SJCRH30 (cell line): ENCODE measurements around the gene DHRS7. TPM values are rescaled to one million over a fixed set of nuclear protein-coding genes. Genes with fewer than 3 reads are reported as not detected.

ENCODE experiments used
- DNase-seq, 2 experiments: peaks; one replicate each; pipeline ENCODE4 v3.0.0-alpha.2; 2015 to 2020
- H3K27ac ChIP-seq: fragments of 250-450 bp; sonication (Bioruptor Pico); 2 replicates; pipeline ENCODE4 v1.5.1; 2020; ENCODE audit warnings: mild to moderate bottlenecking, moderate library complexity
- H3K27me3 ChIP-seq: fragments of 250-450 bp; sonication (Bioruptor Pico); 2 replicates; pipeline ENCODE4 v1.5.1; 2020; ENCODE audit warnings: mild to moderate bottlenecking, moderate library complexity
- H3K36me3 ChIP-seq: fragments of 250-450 bp; sonication (Bioruptor Pico); 2 replicates; pipeline ENCODE4 v1.5.1; 2020; ENCODE audit warnings: mild to moderate bottlenecking, moderate library complexity
- H3K4me1 ChIP-seq: fragments of 250-450 bp; sonication (Bioruptor Pico); 2 replicates; pipeline ENCODE4 v1.5.1; 2020; ENCODE audit warnings: mild to moderate bottlenecking, moderate library complexity
- H3K4me3 ChIP-seq: fragments of 250-450 bp; sonication (Bioruptor Pico); 2 replicates; pipeline ENCODE4 v1.5.1; 2020; ENCODE audit warnings: mild to moderate bottlenecking, moderate library complexity
- H3K9me3 ChIP-seq: fragments of 250-450 bp; sonication (Bioruptor Pico); replicated peaks from 2 replicates; pipeline ENCODE4 v1.5.1; 2020; ENCODE audit warnings: mild to moderate bottlenecking, moderate library complexity
- total RNA-seq: library from RNA; depleted of rRNA; stranded (reverse); fragments of >200 nt; shearing (Covaris generic); gene quantifications from 2 replicates; pipeline ENCODE4 v1.2.3, GENCODE V29; 2014

DHRS7 gene
- total RNA-seq, 1 experiment from 2014 or later, result 24.8 TPM

- no peaks in the 10 kb centered on the region for H3K27me3 ChIP-seq
- no peak overlapping the region for H3K27ac ChIP-seq
- H3K4me1 ChIP-seq, result no peaks in the 10 kb centered on the region
- no peaks in the 10 kb centered on the region for H3K9me3 ChIP-seq
- no peak overlapping the region for H3K4me3 ChIP-seq
- H3K36me3 ChIP-seq, result no peaks in the 10 kb centered on the region
- DNase-seq, result no peak
Observed at GRCh38 chr14:60174352-60175254, 9.4 kb upstream of the DHRS7 start.

GRCh38 chr14:60171690-60172089 lies 6.5 kb upstream of the DHRS7 start:
- no peaks in the 10 kb centered on the region for H3K27me3 ChIP-seq
- no peak overlapping the region for H3K4me3 ChIP-seq
- no peak overlapping the region for H3K27ac ChIP-seq
- H3K36me3 ChIP-seq, result no peaks in the 10 kb centered on the region
- no peaks in the 10 kb centered on the region for H3K4me1 ChIP-seq
- no peak for DNase-seq
- H3K9me3 ChIP-seq, result no peaks in the 10 kb centered on the region

- Histone ChIP-seq H3K36me3 (no peaks in the 10 kb centered on the region), H3K9me3 (no peaks in the 10 kb centered on the region), H3K27ac (no peak overlapping the region), H3K4me1 (no peaks in the 10 kb centered on the region), H3K27me3 (no peaks in the 10 kb centered on the region), H3K4me3 (no peak overlapping the region)
- DNase-seq, result no peak
Observed at GRCh38 chr14:60170948-60171347, 5.8 kb upstream of the DHRS7 start.

- no peaks in the 10 kb centered on the region for H3K27me3 ChIP-seq
- no peak for DNase-seq
- no peaks in the 10 kb centered on the region for H3K4me1 ChIP-seq
- no peak overlapping the region for H3K27ac ChIP-seq
- no peak overlapping the region for H3K4me3 ChIP-seq
- no peaks in the 10 kb centered on the region for H3K9me3 ChIP-seq
- H3K36me3 ChIP-seq, result no peaks in the 10 kb centered on the region
Observed at GRCh38 chr14:60169722-60170121, 4.5 kb upstream of the DHRS7 start.

GRCh38 chr14:60166142-60166541 lies 944 bp upstream of the DHRS7 start:
- DNase-seq, result no peak
- peak overlapping the region; percentile 81; the same call in 1 of the 2 replicates for H3K4me3 ChIP-seq
- no peak overlapping the region for H3K27ac ChIP-seq
- H3K36me3 ChIP-seq, result no peaks in the 10 kb centered on the region
- H3K9me3 ChIP-seq, result no peaks in the 10 kb centered on the region
- no peaks in the 10 kb centered on the region for H3K4me1 ChIP-seq
- no peaks in the 10 kb centered on the region for H3K27me3 ChIP-seq

GRCh38 chr14:60165547-60165876 lies 314 bp upstream of the DHRS7 start:
- no peaks in the 10 kb centered on the region for H3K27me3 ChIP-seq
- no peaks in the 10 kb centered on the region for H3K4me1 ChIP-seq
- H3K9me3 ChIP-seq, result no peaks in the 10 kb centered on the region
- DNase-seq, result no peak
- no peaks in the 10 kb centered on the region for H3K36me3 ChIP-seq
- H3K27ac ChIP-seq, result peak overlapping the region; percentile 68
- H3K4me3 ChIP-seq, result peak overlapping the region; percentile 81

- Histone ChIP-seq H3K36me3 (no peaks in the 10 kb centered on the region), H3K27ac (peak overlapping the region; percentile 68; the same call in 1 of the 2 replicates), H3K4me1 (no peaks in the 10 kb centered on the region), H3K9me3 (no peaks in the 10 kb centered on the region), H3K4me3 (peak overlapping the region; percentile 81), H3K27me3 (no peaks in the 10 kb centered on the region)
- DNase-seq, result no peak
Observed at GRCh38 chr14:60164404-60164711, 840 bp downstream of the DHRS7 start.

GRCh38 chr14:60163693-60164092 lies 1.5 kb downstream of the DHRS7 start:
- peak in 1 of 2 experiments; percentile 11 for DNase-seq
- no peak overlapping the region for H3K27ac ChIP-seq
- H3K36me3 ChIP-seq, result no peaks in the 10 kb centered on the region
- peak overlapping the region; percentile 81 for H3K4me3 ChIP-seq
- no peaks in the 10 kb centered on the region for H3K4me1 ChIP-seq
- H3K27me3 ChIP-seq, result no peaks in the 10 kb centered on the region
- H3K9me3 ChIP-seq, result no peaks in the 10 kb centered on the region

GRCh38 chr14:60161196-60162107 lies 3.7 kb downstream of the DHRS7 start:
- DNase-seq, result peak in 1 of 2 experiments; percentile 32
- Histone ChIP-seq H3K36me3 (no peaks in the 10 kb centered on the region), H3K4me1 (no peaks in the 10 kb centered on the region), H3K27me3 (no peaks in the 10 kb centered on the region), H3K27ac (no peak overlapping the region), H3K4me3 (no peak overlapping the region), H3K9me3 (no peaks in the 10 kb centered on the region)

- H3K4me1 ChIP-seq, result no peaks in the 10 kb centered on the region
- H3K27ac ChIP-seq, result no peak overlapping the region
- 0 out of 2 replicates have a peak, but pooled peaks cover under 1% of the 10 kb centered on the region for H3K36me3 ChIP-seq
- H3K27me3 ChIP-seq, result no peaks in the 10 kb centered on the region
- H3K9me3 ChIP-seq, result no peaks in the 10 kb centered on the region
- no peak overlapping the region for H3K4me3 ChIP-seq
- DNase-seq, result no peak
Observed at GRCh38 chr14:60160422-60160821, 4.8 kb downstream of the DHRS7 start.

- Histone ChIP-seq H3K36me3 (peaks cover 16% of the 10 kb centered on the region), H3K4me3 (no peak overlapping the region), H3K27me3 (no peaks in the 10 kb centered on the region), H3K9me3 (no peaks in the 10 kb centered on the region), H3K4me1 (peaks cover 7% of the 10 kb centered on the region; the same call in 1 of the 2 replicates), H3K27ac (no peak overlapping the region)
- no peak for DNase-seq
Observed at GRCh38 chr14:60154671-60155070, 10.5 kb downstream of the DHRS7 start.

GRCh38 chr14:60153991-60154390 lies 11.2 kb downstream of the DHRS7 start:
- DNase-seq, result no peak
- Histone ChIP-seq H3K27me3 (no peaks in the 10 kb centered on the region), H3K4me1 (peaks cover 7% of the 10 kb centered on the region; the same call in 1 of the 2 replicates), H3K27ac (no peak overlapping the region), H3K36me3 (peaks cover 16% of the 10 kb centered on the region), H3K4me3 (no peak overlapping the region), H3K9me3 (no peaks in the 10 kb centered on the region)

GRCh38 chr14:60151715-60152114 lies 13.5 kb downstream of the DHRS7 start:
- Histone ChIP-seq H3K9me3 (no peaks in the 10 kb centered on the region), H3K4me1 (peaks cover 7% of the 10 kb centered on the region; the same call in 1 of the 2 replicates), H3K4me3 (no peak overlapping the region), H3K27ac (no peak overlapping the region), H3K27me3 (no peaks in the 10 kb centered on the region), H3K36me3 (peaks cover 17% of the 10 kb centered on the region)
- DNase-seq, result peak; percentile 25 to 29

- Histone ChIP-seq H3K27me3 (no peaks in the 10 kb centered on the region), H3K36me3 (peaks cover 11% of the 10 kb centered on the region), H3K9me3 (no peaks in the 10 kb centered on the region), H3K4me1 (no peaks in the 10 kb centered on the region), H3K27ac (no peak overlapping the region), H3K4me3 (no peak overlapping the region)
- DNase-seq, result no peak
Observed at GRCh38 chr14:60134702-60135101, 30.5 kb downstream of the DHRS7 start.

GRCh38 chr14:60133487-60133886 lies 31.7 kb downstream of the DHRS7 start:
- no peak for DNase-seq
- no peaks in the 10 kb centered on the region for H3K4me1 ChIP-seq
- peaks cover 17% of the 10 kb centered on the region for H3K36me3 ChIP-seq
- H3K27me3 ChIP-seq, result no peaks in the 10 kb centered on the region
- no peak overlapping the region for H3K27ac ChIP-seq
- H3K4me3 ChIP-seq, result no peak overlapping the region
- H3K9me3 ChIP-seq, result no peaks in the 10 kb centered on the region
